Left ventricle myocardium inferior (tissue), 1 donor: ENCODE data around the gene ADGRG1. TPM values are rescaled to one million over a fixed set of nuclear protein-coding genes. Genes with fewer than 3 reads are reported as not detected.

Experiments used
- DNase-seq: peaks from one replicate; pipeline ENCODE4 v3.0.0-alpha.2; 2020
- H3K27ac ChIP-seq: fragments of 200-600 bp; replicated peaks from 2 replicates; pipeline ENCODE4 v1.8.0; 2021
- H3K27me3 ChIP-seq: fragments of 200-600 bp; 2 replicates; pipeline ENCODE4 v1.8.0; 2021; ENCODE audit warnings: low read depth
- H3K36me3 ChIP-seq: fragments of 200-600 bp; 2 replicates; pipeline ENCODE4 v1.8.0; 2021
- H3K4me1 ChIP-seq: fragments of 200-600 bp; 2 replicates; pipeline ENCODE4 v1.8.0; 2021
- H3K4me3 ChIP-seq: fragments of 200-600 bp; 2 replicates; pipeline ENCODE4 v1.8.0; 2021; ENCODE audit warnings: mild to moderate bottlenecking, moderate library complexity
- H3K9me3 ChIP-seq: fragments of 200-600 bp; replicated peaks from 2 replicates; pipeline ENCODE4 v1.8.0; 2021
- CTCF ChIP-seq: fragments of 200-600 bp; IDR thresholded peaks from 2 replicates; pipeline ENCODE4 v1.8.0; 2021; ENCODE audit warnings: antibody characterized with exemption, mild to moderate bottlenecking, borderline replicate concordance
- intact Hi-C: fragments of 100-400 bp; cut with micrococcal nuclease; formaldehyde crosslinking; loops from one replicate; pipeline ENCODE4 v1.11.0; 2022
- total RNA-seq: library from RNA; stranded (reverse); fragmentation: NEBNext Ultra II Directional; extraction: Animal tissue kit (Norgen Biotek cat#: 25700); gene quantifications from one replicate; pipeline ENCODE4 v1.2.1, GENCODE V29; 2021
- donor health status: DM: no; HTN: yes; CAD: no; lungs with severe emphysema.

The ADGRG1 gene
- total RNA-seq, 1 donor from 2014 or later, result 21.3 TPM

GRCh38 chr16:57695680-57696069 lies 67.2 kb downstream of the ADGRG1 start:
- Histone ChIP-seq H3K27ac (no peak overlapping the region), H3K4me3 (no peak overlapping the region), H3K36me3 (no peaks in the 10 kb centered on the region), H3K9me3 (no peaks in the 10 kb centered on the region), H3K4me1 (no peaks in the 10 kb centered on the region), H3K27me3 (peaks cover 11% of the 10 kb centered on the region)
- DNase-seq, result no peak
- intact Hi-C loops, result no loop called here
- TF ChIP-seq CTCF, result no peak

GRCh38 chr16:57696240-57696639 lies 67.8 kb downstream of the ADGRG1 start:
- no peaks in the 10 kb centered on the region for H3K4me1 ChIP-seq
- intact Hi-C loops, result no loop called here
- no peak overlapping the region for H3K27ac ChIP-seq
- H3K9me3 ChIP-seq, result no peaks in the 10 kb centered on the region
- H3K36me3 ChIP-seq, result no peaks in the 10 kb centered on the region
- H3K4me3 ChIP-seq, result no peak overlapping the region
- peaks cover 5% of the 10 kb centered on the region for H3K27me3 ChIP-seq
- no peak for DNase-seq
- no peak for TF ChIP-seq CTCF

GRCh38 chr16:57697896-57698537 lies 69.6 kb downstream of the ADGRG1 start:
- no peak for TF ChIP-seq CTCF
- Histone ChIP-seq H3K36me3 (no peaks in the 10 kb centered on the region), H3K4me1 (no peaks in the 10 kb centered on the region), H3K27ac (no peak overlapping the region), H3K9me3 (no peaks in the 10 kb centered on the region), H3K4me3 (no peak overlapping the region), H3K27me3 (peaks cover 5% of the 10 kb centered on the region)
- DNase-seq, result no peak
- intact Hi-C loops, result no loop called here

- H3K27ac ChIP-seq, result no peak overlapping the region
- no peak for DNase-seq
- no peaks in the 10 kb centered on the region for H3K4me1 ChIP-seq
- H3K9me3 ChIP-seq, result no peaks in the 10 kb centered on the region
- peaks cover 5% of the 10 kb centered on the region for H3K27me3 ChIP-seq
- TF ChIP-seq CTCF, result no peak
- H3K4me3 ChIP-seq, result no peak overlapping the region
- H3K36me3 ChIP-seq, result no peaks in the 10 kb centered on the region
- intact Hi-C loops, result no loop called here
Observed at GRCh38 chr16:57698812-57699405, 70.5 kb downstream of the ADGRG1 start.

GRCh38 chr16:57699481-57699880 lies 71.1 kb downstream of the ADGRG1 start:
- no peak for TF ChIP-seq CTCF
- DNase-seq, result no peak
- H3K27me3 ChIP-seq, result no peaks in the 10 kb centered on the region
- H3K4me3 ChIP-seq, result no peak overlapping the region
- no peaks in the 10 kb centered on the region for H3K9me3 ChIP-seq
- no peaks in the 10 kb centered on the region for H3K36me3 ChIP-seq
- no peak overlapping the region for H3K27ac ChIP-seq
- H3K4me1 ChIP-seq, result no peaks in the 10 kb centered on the region
- intact Hi-C loops, result no loop called here
